SU-DHL-6 (cell line): Measurements from ENCODE around the gene CTNNA2.

Source experiments
- H2AFZ ChIP-seq: fragments of 200-600 bp; sonication (generic); 2 replicates; pipeline ENCODE4 v1.6.1; 2014; ENCODE audit warnings: low read depth, mild to moderate bottlenecking, moderate library complexity, mixed read lengths, antibody characterized with exemption, low read length; ENCODE audit not compliant: severe bottlenecking
- H3F3A ChIP-seq: fragments of 200-600 bp; shearing (Covaris generic); 2 replicates; pipeline ENCODE4 v1.6.0; 2016; ENCODE audit warnings: antibody characterized with exemption, mild to moderate bottlenecking; ENCODE audit not compliant: insufficient read depth
- H3K27ac ChIP-seq: fragments of 200-600 bp; sonication (generic); 2 replicates; pipeline ENCODE4 v1.5.1; 2016; ENCODE audit warnings: low read depth, mild to moderate bottlenecking, low read length, moderate library complexity, mixed read lengths
- H3K27me3 ChIP-seq: fragments of 200-600 bp; sonication (generic), shearing (Covaris generic); 2 replicates; pipeline ENCODE4 v1.6.0; 2014; ENCODE audit warnings: mild to moderate bottlenecking, low read length
- H3K36me3 ChIP-seq: fragments of 200-600 bp; sonication (generic); 2 replicates; pipeline ENCODE4 v1.6.1; 2014; ENCODE audit warnings: mild to moderate bottlenecking, low read length, mixed read lengths
- H3K4me2 ChIP-seq: fragments of 300-600, 200-600 bp; shearing (Covaris generic), sonication (generic); 2 replicates; pipeline ENCODE4 v1.6.0; 2014; ENCODE audit warnings: low read length, low read depth, mild to moderate bottlenecking; ENCODE audit not compliant: poor library complexity, severe bottlenecking
- H3K4me3 ChIP-seq: fragments of 200-600 bp; sonication (generic); 2 replicates; pipeline ENCODE4 v1.5.1; 2014; ENCODE audit warnings: antibody characterized with exemption, low read length, mild to moderate bottlenecking, mixed read lengths; ENCODE audit not compliant: insufficient read depth, poor library complexity, severe bottlenecking
- H3K79me2 ChIP-seq: fragments of 200-600 bp; sonication (generic); 2 replicates; pipeline ENCODE4 v1.6.1; 2014; ENCODE audit warnings: mild to moderate bottlenecking, low read length, moderate library complexity; ENCODE audit not compliant: insufficient read depth
- H3K9ac ChIP-seq: fragments of 200-600 bp; sonication (generic); 2 replicates; pipeline ENCODE4 v1.7.0; 2014; ENCODE audit warnings: mild to moderate bottlenecking, low read length
- H3K9me2 ChIP-seq: fragments of 200-600 bp; sonication (generic); replicated peaks from 2 replicates; pipeline ENCODE4 v1.6.1; 2014; ENCODE audit warnings: low read length; ENCODE audit not compliant: insufficient read depth
- H3K9me3 ChIP-seq: fragments of 200-600 bp; sonication (generic); 2 replicates; pipeline ENCODE4 v1.6.1; 2014; ENCODE audit warnings: low read length, mixed read lengths; ENCODE audit not compliant: insufficient read depth
- H4K20me1 ChIP-seq: fragments of 200-600 bp; sonication (generic); 2 replicates; pipeline ENCODE4 v1.6.1; 2014; ENCODE audit warnings: low read depth, mild to moderate bottlenecking, antibody characterized with exemption, low read length, moderate library complexity, mixed read lengths
- CTCF ChIP-seq: fragments of 200-600 bp; sonication (generic); IDR thresholded peaks from one replicate; pipeline ENCODE4 v1.5.1; 2017; ENCODE audit warnings: antibody characterized with exemption, mild to moderate bottlenecking, low read length, moderate library complexity; ENCODE audit not compliant: insufficient read depth, poor library complexity, severe bottlenecking
- EZH2phosphoT487 ChIP-seq: fragments of 200-600 bp; sonication (generic), shearing (Covaris generic); conservative IDR thresholded peaks from 2 replicates; pipeline ENCODE4 v1.6.1; 2018; ENCODE audit warnings: mild to moderate bottlenecking, antibody characterized with exemption, low read length, moderate library complexity, mixed read lengths

CTNNA2 gene

GRCh38 chr2:79850912-79851311 lies 338.1 kb downstream of the CTNNA2 start:
- H3K79me2 ChIP-seq, result no peaks in the 10 kb centered on the region

GRCh38 chr2:79855264-79856006 lies 342.6 kb downstream of the CTNNA2 start:
- Histone ChIP-seq H4K20me1 (no peaks in the 10 kb centered on the region), H3K9ac (no peak overlapping the region), H3K9me3 (no peaks in the 10 kb centered on the region), H3K27ac (no peak overlapping the region), H3K36me3 (no peaks in the 10 kb centered on the region), H3K4me3 (no peak overlapping the region), H3K27me3 (no peaks in the 10 kb centered on the region), H3K9me2 (no peaks in the 10 kb centered on the region), H3F3A (no peaks in the 10 kb centered on the region), H2AFZ (no peak overlapping the region), H3K79me2 (no peaks in the 10 kb centered on the region), H3K4me2 (no peak overlapping the region)
- TF ChIP-seq CTCF (no peak), EZH2phosphoT487 (no peak)

More at GRCh38 chr2:79850912-79851311, 338.1 kb downstream of the CTNNA2 start:
- no peak overlapping the region for H2AFZ ChIP-seq
- no peak overlapping the region for H3K27ac ChIP-seq
- no peak overlapping the region for H3K4me3 ChIP-seq
- H3F3A ChIP-seq, result no peaks in the 10 kb centered on the region
- TF ChIP-seq EZH2phosphoT487, result no peak
- TF ChIP-seq CTCF, result no peak
- H3K9me3 ChIP-seq, result no peaks in the 10 kb centered on the region
- H3K27me3 ChIP-seq, result no peaks in the 10 kb centered on the region
- no peak overlapping the region for H3K9ac ChIP-seq
- no peaks in the 10 kb centered on the region for H3K9me2 ChIP-seq
- no peaks in the 10 kb centered on the region for H3K36me3 ChIP-seq
- H4K20me1 ChIP-seq, result no peaks in the 10 kb centered on the region
- no peak overlapping the region for H3K4me2 ChIP-seq

- TF ChIP-seq CTCF, result no peak
- TF ChIP-seq EZH2phosphoT487, result no peak
- H3K4me2 ChIP-seq, result no peak overlapping the region
Observed at GRCh38 chr2:79857888-79858287, 345.0 kb downstream of the CTNNA2 start.

More at GRCh38 chr2:79857888-79858287, 345.0 kb downstream of the CTNNA2 start:
- Histone ChIP-seq H4K20me1 (no peaks in the 10 kb centered on the region), H3F3A (no peaks in the 10 kb centered on the region), H2AFZ (no peak overlapping the region), H3K9me2 (no peaks in the 10 kb centered on the region), H3K9ac (no peak overlapping the region), H3K9me3 (no peaks in the 10 kb centered on the region), H3K27me3 (no peaks in the 10 kb centered on the region), H3K4me3 (no peak overlapping the region), H3K27ac (no peak overlapping the region), H3K36me3 (no peaks in the 10 kb centered on the region), H3K79me2 (no peaks in the 10 kb centered on the region)
